ENCODE results near the gene PYCR2.

The PYCR2 gene

DNA sequence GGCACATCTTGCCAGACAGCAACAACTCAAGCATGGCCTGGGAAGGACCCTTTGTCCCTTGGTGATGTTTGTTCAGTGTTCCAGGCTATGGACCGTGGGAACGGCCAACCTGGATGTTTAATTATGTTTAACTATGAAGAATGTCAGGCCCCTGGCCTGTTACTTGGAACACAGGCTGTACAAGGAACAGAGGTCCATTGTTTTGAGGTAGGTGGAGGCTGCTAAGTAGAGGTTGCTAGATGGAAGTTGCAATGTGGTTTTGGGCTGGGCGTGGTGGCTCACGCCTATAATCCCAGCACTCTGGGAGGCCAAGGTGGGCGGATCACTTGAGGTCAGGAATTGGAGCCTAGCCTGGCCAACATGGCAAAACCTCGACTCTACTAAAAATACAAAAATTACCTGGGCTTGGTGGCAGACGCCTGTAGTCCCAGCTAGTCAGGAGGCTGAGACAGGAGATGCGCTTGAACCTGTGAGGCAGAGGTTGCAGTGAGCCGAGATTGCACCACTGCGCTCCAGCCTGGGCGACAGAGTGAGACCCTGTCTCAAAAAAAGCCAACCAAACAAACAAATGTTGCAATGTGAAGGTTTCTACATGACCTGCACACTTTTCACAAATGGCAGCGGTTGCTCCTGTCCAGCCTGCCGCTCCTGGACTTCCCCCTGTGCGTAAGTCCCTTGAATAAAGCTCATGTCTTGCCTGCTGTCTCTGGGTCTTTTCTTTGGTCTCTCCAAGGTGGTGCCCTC lies 32.6 kb downstream of the PYCR2 start:
- no peak overlapping the region for H3K23ac ChIP-seq (ENCODE audit: low read depth, low read length, poor library complexity)
- H3K4ac ChIP-seq (ENCODE audit: low read length), result no peak overlapping the region
- no peak overlapping the region for H2BK5ac ChIP-seq (ENCODE audit: low read length)
- H3K14ac ChIP-seq (ENCODE audit: low read length), result no peak overlapping the region
- H2BK15ac ChIP-seq (ENCODE audit: low read length), result no peak overlapping the region
- H2BK12ac ChIP-seq (ENCODE audit: low read length), result no peak overlapping the region
- H4K91ac ChIP-seq (ENCODE audit: low read depth, low read length, poor library complexity), result no peak overlapping the region
- no peak overlapping the region for H3K4me2 ChIP-seq (ENCODE audit: insufficient read depth, low read length, poor library complexity, severe bottlenecking)
- H3K9ac ChIP-seq (ENCODE audit: low read depth, low read length, poor library complexity), result no peak overlapping the region
- peak overlapping the region; percentile 48 for H3K18ac ChIP-seq (ENCODE audit: low read length)
- H3K79me1 ChIP-seq (ENCODE audit: low read depth, low read length), result no peaks in the 10 kb centered on the region
- no CpG with 5 or more reads among the region's 14 CpGs for WGBS, 2 donors (ENCODE audit: extremely low coverage in 2 of 2, insufficient read length in 2 of 2, insufficient replicate concordance in 1 of 2)
- peaks cover 0 to 14% (median 0%) of the 10 kb centered on the region in 3 experiments for H3K27me3 ChIP-seq (ENCODE audit: control insufficient read depth in 3 of 3, insufficient read depth in 3 of 3, low read depth in 1 of 3, low read length in 3 of 3)
- H3K4me3 ChIP-seq (ENCODE audit: low read length in 2 of 2), result no peak overlapping the region
- H3K36me3 ChIP-seq (replicated peaks in 1 of 2; ENCODE audit: control insufficient read depth in 2 of 2, insufficient read depth in 2 of 2, low read length in 2 of 2), result no peaks in the 10 kb centered on the region
- DNase-seq (ENCODE audit: low spot score), result no peak
- peak overlapping the region; percentile 56 for H2AK5ac ChIP-seq (ENCODE audit: low read depth, low read length)
- no peak overlapping the region for H2AFZ ChIP-seq (ENCODE audit: low read length)
- H4K8ac ChIP-seq (ENCODE audit: low read depth, low read length), result peak overlapping the region; percentile 65
- H3K27ac ChIP-seq (replicated peaks; ENCODE audit: low read length), result no peak overlapping the region
- no peak overlapping the region for H2BK120ac ChIP-seq (ENCODE audit: low read depth, low read length)
- H3K4me1 ChIP-seq (ENCODE audit: control insufficient read depth in 2 of 2, insufficient read depth in 1 of 2, low read depth in 1 of 2, low read length in 2 of 2), result peaks cover 2 to 12% of the 10 kb centered on the region in 2 donors
- H3K9me3 ChIP-seq (replicated peaks in 1 of 2; ENCODE audit: control insufficient read depth in 2 of 2, insufficient read depth in 1 of 2, low read depth in 1 of 2, low read length in 2 of 2), result no peaks in the 10 kb centered on the region

DNA sequence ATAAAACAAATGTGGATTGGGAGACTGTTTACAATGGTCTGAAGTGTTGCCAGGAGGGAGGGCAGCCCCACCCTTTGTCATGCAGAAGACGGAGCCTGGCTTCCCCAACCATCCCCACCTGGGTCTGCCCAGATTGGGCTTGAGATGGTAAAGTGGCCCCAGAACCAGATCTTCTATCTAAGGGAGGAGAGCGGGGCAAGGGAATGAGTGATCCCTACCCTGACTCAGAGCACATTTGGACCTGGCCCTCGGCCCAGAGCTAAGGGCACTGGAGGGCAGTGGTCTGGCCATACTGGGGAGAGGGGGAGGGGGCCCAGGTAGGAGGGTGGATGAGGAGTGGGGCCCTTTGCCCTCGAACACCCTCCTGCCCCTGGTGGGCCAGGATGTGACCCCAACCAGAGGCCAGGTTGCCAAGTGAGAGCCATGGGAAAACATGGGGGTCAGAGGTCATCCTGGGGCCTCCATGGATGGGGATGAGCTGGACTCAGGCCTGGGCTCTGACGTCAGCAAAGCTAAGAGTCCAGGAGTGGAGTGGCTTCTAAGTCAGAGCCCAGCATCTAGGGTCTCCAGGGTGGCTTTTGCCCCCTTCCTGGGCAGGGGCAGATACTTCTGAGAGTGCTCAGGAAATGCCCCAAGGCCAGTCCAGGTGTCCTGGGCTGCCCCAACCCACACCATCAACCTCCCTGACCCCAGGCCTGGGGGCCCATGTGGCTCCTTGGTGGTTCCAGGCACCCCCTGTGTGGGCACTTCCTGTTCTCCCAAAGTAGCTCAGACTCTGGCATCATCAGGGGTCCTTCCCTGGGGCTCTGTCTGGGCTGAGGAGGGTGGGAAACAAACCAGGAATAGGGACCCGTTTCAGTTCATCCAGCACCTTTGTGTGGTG lies 33.5 kb downstream of the PYCR2 start:
- no peaks in the 10 kb centered on the region for H3K36me3 ChIP-seq (replicated peaks in 1 of 2; ENCODE audit: control insufficient read depth in 2 of 2, insufficient read depth in 2 of 2, low read length in 2 of 2)
- H2BK15ac ChIP-seq (ENCODE audit: low read length), result no peak overlapping the region
- no peak overlapping the region for H3K4ac ChIP-seq (ENCODE audit: low read length)
- H3K27ac ChIP-seq (replicated peaks; ENCODE audit: low read length), result no peak overlapping the region
- H3K27me3 ChIP-seq (ENCODE audit: control insufficient read depth in 3 of 3, insufficient read depth in 3 of 3, low read depth in 1 of 3, low read length in 3 of 3), result peaks cover 0 to 14% (median 0%) of the 10 kb centered on the region in 3 experiments
- peak overlapping the region; percentile 71 for H3K14ac ChIP-seq (ENCODE audit: low read length)
- no peak overlapping the region for H2BK120ac ChIP-seq (ENCODE audit: low read depth, low read length)
- DNase-seq (ENCODE audit: low spot score), result no peak
- H2BK12ac ChIP-seq (ENCODE audit: low read length), result no peak overlapping the region
- no peaks in the 10 kb centered on the region for H3K79me1 ChIP-seq (ENCODE audit: low read depth, low read length)
- no CpG with 5 or more reads among the region's 6 CpGs for whole genome bisulfite sequencing, 2 donors (ENCODE audit: extremely low coverage in 2 of 2, insufficient read length in 2 of 2, insufficient replicate concordance in 1 of 2)
- peak overlapping the region; percentile 65 for H4K8ac ChIP-seq (ENCODE audit: low read depth, low read length)
- H3K4me1 ChIP-seq (ENCODE audit: control insufficient read depth in 2 of 2, insufficient read depth in 1 of 2, low read depth in 1 of 2, low read length in 2 of 2), result peaks cover 2 to 12% of the 10 kb centered on the region in 2 donors
- no peak overlapping the region for H3K9ac ChIP-seq (ENCODE audit: low read depth, low read length, poor library complexity)
- H3K4me2 ChIP-seq (ENCODE audit: insufficient read depth, low read length, poor library complexity, severe bottlenecking), result no peak overlapping the region
- H4K91ac ChIP-seq (ENCODE audit: low read depth, low read length, poor library complexity), result no peak overlapping the region
- no peaks in the 10 kb centered on the region for H3K9me3 ChIP-seq (replicated peaks in 1 of 2; ENCODE audit: control insufficient read depth in 2 of 2, insufficient read depth in 1 of 2, low read depth in 1 of 2, low read length in 2 of 2)
- H3K23ac ChIP-seq (ENCODE audit: low read depth, low read length, poor library complexity), result peak overlapping the region; percentile 55
- no peak overlapping the region for H3K4me3 ChIP-seq (ENCODE audit: low read length in 2 of 2)
- no peak overlapping the region for H2BK5ac ChIP-seq (ENCODE audit: low read length)
- H2AK5ac ChIP-seq (ENCODE audit: low read depth, low read length), result peak overlapping the region; percentile 56
- peak overlapping the region; percentile 48 for H3K18ac ChIP-seq (ENCODE audit: low read length)
- H2AFZ ChIP-seq (ENCODE audit: low read length), result no peak overlapping the region

DNA sequence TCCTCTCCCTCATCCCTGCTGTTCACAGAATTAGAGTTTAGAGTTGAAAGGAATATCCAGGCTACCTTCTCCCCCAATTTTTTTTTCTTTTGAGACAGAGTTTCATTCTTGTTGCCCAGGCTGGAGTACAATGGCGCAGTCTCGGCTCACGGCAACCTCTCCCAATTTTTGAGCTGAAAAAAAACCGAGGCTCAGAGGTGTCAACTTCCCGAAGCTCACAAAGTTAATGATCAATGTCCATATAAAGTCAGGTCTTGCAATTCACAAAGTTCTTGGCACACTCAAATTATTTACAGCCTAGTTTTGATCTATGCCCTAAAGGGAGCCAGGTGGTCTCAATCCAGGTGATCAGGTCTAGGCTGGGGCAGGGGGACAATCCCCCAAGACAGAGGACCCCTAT lies 34.3 kb downstream of the PYCR2 start:
- H3K23ac ChIP-seq (ENCODE audit: low read depth, low read length, poor library complexity), result no peak overlapping the region
- no peak overlapping the region for H3K18ac ChIP-seq (ENCODE audit: low read length)
- H3K9me3 ChIP-seq (replicated peaks in 1 of 2; ENCODE audit: control insufficient read depth in 2 of 2, insufficient read depth in 1 of 2, low read depth in 1 of 2, low read length in 2 of 2), result no peaks in the 10 kb centered on the region
- no peak overlapping the region for H3K4me3 ChIP-seq (ENCODE audit: low read length in 2 of 2)
- H3K27me3 ChIP-seq (ENCODE audit: control insufficient read depth in 3 of 3, insufficient read depth in 3 of 3, low read depth in 1 of 3, low read length in 3 of 3), result peaks cover 0 to 14% (median 0%) of the 10 kb centered on the region in 3 experiments
- no peaks in the 10 kb centered on the region for H3K36me3 ChIP-seq (replicated peaks in 1 of 2; ENCODE audit: control insufficient read depth in 2 of 2, insufficient read depth in 2 of 2, low read length in 2 of 2)
- H3K9ac ChIP-seq (ENCODE audit: low read depth, low read length, poor library complexity), result no peak overlapping the region
- no peak overlapping the region for H2BK15ac ChIP-seq (ENCODE audit: low read length)
- H2BK5ac ChIP-seq (ENCODE audit: low read length), result no peak overlapping the region
- H4K91ac ChIP-seq (ENCODE audit: low read depth, low read length, poor library complexity), result no peak overlapping the region
- H2AK5ac ChIP-seq (ENCODE audit: low read depth, low read length), result no peak overlapping the region
- H2BK12ac ChIP-seq (ENCODE audit: low read length), result no peak overlapping the region
- H3K27ac ChIP-seq (replicated peaks; ENCODE audit: low read length), result no peak overlapping the region
- H3K4me1 ChIP-seq (ENCODE audit: control insufficient read depth in 2 of 2, insufficient read depth in 1 of 2, low read depth in 1 of 2, low read length in 2 of 2), result peaks cover 2 to 12% of the 10 kb centered on the region in 2 donors
- H2AFZ ChIP-seq (ENCODE audit: low read length), result no peak overlapping the region
- H3K14ac ChIP-seq (ENCODE audit: low read length), result no peak overlapping the region
- no peak overlapping the region for H2BK120ac ChIP-seq (ENCODE audit: low read depth, low read length)
- H3K4ac ChIP-seq (ENCODE audit: low read length), result no peak overlapping the region
- H4K8ac ChIP-seq (ENCODE audit: low read depth, low read length), result no peak overlapping the region
- DNase-seq (ENCODE audit: low spot score), result no peak
- no peaks in the 10 kb centered on the region for H3K79me1 ChIP-seq (ENCODE audit: low read depth, low read length)
- H3K4me2 ChIP-seq (ENCODE audit: insufficient read depth, low read length, poor library complexity, severe bottlenecking), result no peak overlapping the region
- WGBS, 2 donors (ENCODE audit: extremely low coverage in 2 of 2, insufficient read length in 2 of 2, insufficient replicate concordance in 1 of 2), result no CpG with 5 or more reads among the region's 5 CpGs
